Stimulated activated CD4-positive, alpha-beta T cell treated with anti-CD3 and anti-CD28 coated beads, Interleukin-12 subunit alpha, Interleukin-12 subunit beta, amount 100 ng/mL, for 4 hours (primary cell): ENCODE results near the gene LRRC59.
"Not testable (repeated sequence)": the region's sequence is repeated elsewhere in the genome, so short reads cannot be mapped to it uniquely, and the experiment has no call there.

Experiments
- DNase-seq: peaks from one replicate; pipeline ENCODE4 v3.0.0-alpha.2; 2020

The LRRC59 gene

DNA sequence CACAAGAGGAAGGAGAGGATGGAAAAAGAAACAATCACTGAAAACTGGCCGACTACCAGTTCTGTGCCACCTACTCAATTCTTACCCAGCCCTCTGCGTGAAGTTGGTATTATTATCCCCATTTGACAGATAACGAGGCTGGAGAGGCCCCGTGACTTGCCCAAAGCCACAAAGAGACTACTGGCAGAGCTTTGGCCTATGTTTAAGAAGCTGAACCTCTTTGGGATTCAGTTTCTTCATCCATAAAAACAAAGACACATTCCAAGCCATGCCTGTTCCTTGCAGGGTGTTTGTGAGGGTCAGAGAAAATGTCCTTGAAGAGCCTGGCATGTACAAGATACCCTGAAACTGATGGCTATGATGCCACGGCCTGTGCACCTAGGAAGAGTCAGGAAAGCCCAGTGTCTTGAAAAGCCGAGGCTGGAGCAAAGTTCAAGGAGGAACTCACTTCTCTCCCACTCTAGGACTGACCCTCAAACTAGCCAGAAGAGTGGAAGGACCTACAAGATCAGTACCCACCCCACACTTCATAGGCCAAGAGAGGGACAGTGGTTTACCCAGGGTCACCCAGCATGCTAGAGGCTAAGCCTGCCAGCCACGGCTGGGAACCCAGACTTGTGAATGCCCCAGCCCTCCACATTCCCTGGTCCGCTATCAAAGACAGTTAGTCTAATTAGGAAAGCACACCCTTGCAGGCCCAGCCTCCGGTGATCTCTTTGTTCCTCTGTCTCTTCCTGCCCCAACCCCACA, 27.1 kb upstream of the LRRC59 start:
- DNase-seq, result no peak

GRCh38 chr17:50423553-50424159, 26.3 kb upstream of the LRRC59 start:
- no peak for DNase-seq

DNA sequence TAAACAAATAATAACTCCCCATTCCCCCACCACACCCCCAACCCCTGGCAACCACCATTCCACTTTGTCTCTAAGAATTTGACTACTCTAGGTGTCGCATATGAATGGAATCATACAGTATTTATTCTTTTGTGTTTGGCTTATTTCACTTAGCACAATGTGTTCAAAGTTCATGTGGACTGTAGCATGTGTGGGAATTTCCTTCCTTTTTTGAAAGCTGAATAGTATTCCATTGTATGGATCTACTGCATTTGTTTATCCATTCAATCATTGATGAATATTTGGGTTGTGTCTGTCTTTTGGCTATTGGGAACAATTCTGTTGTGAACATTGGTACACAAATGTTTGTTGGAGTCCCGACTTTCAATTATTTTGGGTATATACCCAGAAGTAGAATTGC, 25.4 kb upstream of the LRRC59 start:
- DNase-seq, result no peak

DNA sequence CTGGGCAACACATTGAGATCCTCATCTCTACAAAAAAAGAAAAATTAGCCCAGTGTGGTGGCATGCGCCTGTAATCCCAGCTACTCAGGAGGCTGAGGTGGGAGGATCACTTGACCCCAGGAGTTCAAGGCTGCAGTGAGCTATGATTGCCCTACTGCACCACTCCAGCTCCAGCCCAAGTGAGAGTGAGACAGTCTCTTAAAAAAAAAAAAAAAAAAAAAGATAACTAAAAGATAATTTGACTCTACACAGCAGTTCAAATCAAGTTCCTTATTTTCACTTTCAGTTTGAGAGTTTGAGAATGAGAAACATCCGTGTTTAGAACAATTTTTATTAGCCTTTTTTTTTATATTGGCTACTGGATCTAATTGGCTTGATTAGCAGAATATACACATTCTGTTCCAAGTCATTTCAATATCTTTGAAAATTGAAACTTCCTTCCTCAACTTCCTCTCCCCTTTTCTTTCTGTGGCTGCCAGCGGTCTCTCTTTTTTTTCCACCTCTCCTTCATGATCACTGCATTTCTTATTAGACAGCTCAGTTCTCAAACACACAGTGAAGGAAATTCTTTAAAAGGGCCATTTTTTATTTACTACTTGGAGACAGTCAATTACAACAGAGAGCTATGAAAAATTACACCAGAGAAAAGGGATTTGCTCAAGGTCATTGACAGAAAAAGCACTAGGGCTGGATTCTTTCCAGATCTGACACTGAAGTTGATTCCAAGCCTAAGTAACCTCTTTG, 24.2 kb upstream of the LRRC59 start:
- DNase-seq, result no peak

DNA sequence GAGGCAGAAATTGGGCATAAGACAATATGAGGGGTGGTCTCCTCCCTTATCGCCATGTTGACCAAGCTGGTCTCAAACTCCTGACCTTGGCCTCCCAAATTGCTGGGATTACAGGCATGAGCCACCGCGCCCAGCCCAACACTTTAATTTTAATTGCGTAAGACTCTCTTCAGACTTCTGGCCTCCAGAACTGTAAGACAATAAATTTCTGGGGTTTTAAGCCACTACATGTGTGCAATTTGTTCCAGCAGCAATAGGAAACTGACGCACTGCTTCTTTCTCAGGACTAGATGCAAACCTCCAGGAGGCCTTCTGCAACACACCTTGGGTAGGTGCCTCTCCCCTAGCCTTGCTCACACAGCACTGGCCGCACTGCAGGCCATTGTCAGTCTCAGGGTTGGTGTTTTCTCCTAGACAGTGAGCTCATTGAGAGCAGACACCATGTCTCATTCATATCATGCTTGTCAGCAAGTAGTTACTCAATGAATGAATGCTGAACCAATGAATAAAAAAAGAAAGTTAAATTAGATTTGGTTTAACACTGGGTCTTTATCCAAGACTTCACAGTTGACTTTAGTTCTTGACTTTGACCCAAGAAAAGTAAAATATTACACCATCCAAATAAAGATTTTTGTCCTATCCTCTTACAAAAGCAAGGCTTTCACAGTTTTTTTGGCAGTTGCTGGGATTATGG, 23.2 kb upstream of the LRRC59 start:
- DNase-seq, result no peak

DNA sequence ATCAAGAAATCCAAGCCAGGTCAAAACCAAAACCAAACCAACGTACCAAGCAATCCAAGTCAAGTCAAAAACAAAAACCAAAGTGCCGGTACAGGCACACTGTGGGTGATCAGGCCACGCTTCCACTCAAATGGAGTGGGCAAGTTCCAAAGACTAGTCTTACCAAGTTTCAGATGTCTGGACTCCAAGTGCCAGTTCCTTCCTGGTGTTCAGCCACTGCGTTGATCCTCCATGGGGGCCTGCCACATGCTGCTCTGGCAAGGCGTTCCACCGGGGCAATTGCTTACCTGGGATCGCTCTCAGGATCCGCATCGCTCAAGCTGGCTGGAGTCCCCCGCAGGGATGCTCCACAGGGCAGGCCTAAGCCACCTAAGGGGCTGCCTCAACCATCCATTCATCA, 22.3 kb upstream of the LRRC59 start:
- not testable (repeated sequence) for DNase-seq

GRCh38 chr17:50414808-50415207, 17.5 kb upstream of the LRRC59 start:
- DNase-seq, result no peak

GRCh38 chr17:50412188-50412732, 14.9 kb upstream of the LRRC59 start:
- no peak for DNase-seq

- DNase-seq, result no peak
Measured at GRCh38 chr17:50407921-50408320, 10.6 kb upstream of the LRRC59 start.

GRCh38 chr17:50406578-50406977, 9.3 kb upstream of the LRRC59 start:
- no peak for DNase-seq

GRCh38 chr17:50405351-50405750, 8.0 kb upstream of the LRRC59 start:
- DNase-seq, result not testable (repeated sequence)

GRCh38 chr17:50399591-50399990, 2.3 kb upstream of the LRRC59 start:
- DNase-seq, result not testable (repeated sequence)

DNA sequence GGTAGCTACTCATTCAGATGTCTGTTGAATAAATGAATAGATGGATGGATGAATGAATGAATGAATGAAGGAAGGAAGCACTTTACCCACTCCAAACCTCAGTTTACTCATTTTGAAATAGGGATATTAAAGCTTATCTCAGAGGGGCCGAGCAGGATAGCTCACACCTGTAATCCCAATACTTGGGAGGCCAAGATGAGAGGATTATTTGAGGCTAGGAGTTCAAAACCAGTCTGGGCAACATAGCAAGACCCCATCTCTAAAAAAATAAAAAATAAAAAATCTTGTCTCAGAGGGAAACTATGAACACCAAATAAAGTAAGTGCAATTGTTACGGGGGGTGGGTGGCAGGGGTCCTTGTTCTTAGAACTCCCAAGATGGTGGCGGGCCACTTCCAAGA, 1.3 kb upstream of the LRRC59 start:
- not testable (repeated sequence) for DNase-seq

DNA sequence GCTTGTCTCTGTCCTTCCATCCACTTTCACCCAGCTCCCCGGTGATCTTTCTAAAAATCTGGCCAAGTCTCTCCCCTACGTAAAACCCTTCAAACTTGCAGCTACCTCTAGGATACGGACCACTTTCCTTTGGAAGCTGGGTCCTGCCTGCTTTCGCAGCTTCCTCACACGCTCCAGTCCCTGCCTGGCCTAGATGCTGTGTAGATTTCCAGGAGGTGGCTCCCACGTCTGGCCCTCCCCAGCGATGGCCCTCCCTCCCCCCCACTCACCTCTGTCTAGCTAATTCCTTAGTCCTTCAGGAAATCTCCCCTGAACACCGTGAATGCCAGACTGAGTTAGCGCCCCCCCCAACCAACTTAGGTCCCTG, 579 bp upstream of the LRRC59 start:
- DNase-seq, result no peak

- DNase-seq, result peak; percentile 23
Measured at GRCh38 chr17:50396261-50397110, 837 bp downstream of the LRRC59 start.

GRCh38 chr17:50394711-50395110, 2.6 kb downstream of the LRRC59 start:
- no peak for DNase-seq

GRCh38 chr17:50393700-50394099, 3.6 kb downstream of the LRRC59 start:
- no peak for DNase-seq

GRCh38 chr17:50392621-50393020, 4.7 kb downstream of the LRRC59 start:
- no peak for DNase-seq

GRCh38 chr17:50389534-50389933, 7.8 kb downstream of the LRRC59 start:
- no peak for DNase-seq

- no peak for DNase-seq
Measured at GRCh38 chr17:50388728-50389127, 8.6 kb downstream of the LRRC59 start.

DNA sequence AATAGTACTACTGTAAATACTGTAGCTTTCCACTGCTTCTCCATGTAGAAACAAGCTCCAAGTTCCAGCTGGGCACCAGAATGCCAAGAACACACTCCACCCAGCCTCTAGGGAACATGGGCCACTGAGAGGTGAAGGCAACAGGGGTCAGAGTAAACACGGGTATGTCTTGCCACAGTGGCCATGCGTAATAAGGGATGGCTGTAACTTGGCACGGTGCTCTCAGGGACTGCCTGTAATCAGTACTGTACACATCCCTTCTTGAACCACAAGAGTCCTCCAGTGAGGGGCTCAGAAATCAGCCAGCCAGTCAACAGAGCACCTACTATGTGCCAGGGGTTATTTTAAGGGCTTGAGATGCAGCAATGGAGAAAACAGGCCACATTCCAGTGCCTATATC, 10.8 kb downstream of the LRRC59 start:
- no peak for DNase-seq

DNA sequence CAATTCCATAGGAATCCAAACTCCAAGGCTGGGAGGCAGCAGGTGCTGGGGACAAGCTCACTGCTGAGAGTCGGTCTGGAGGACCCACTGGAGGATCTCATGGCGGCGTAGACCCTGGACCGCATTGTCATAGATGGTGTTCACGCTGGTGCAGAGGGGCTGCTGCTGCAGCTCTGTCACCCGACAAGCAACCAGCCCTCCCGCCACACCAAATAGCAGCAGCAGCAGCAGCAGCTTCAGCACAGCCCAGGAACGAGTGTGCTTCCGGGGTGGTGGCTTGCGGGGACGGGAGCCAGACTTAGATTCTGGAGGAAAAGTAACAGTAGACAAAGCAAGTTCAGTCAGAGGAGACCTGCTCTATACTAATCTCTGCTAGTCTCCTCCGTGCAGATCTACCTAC, 14.4 kb downstream of the LRRC59 start:
- no peak for DNase-seq
